Nephron (organoid): ENCODE measurements around the gene CAMK2G.

Experiments used
- H3K27ac Mint-ChIP-seq, 3 experiments: 2 replicates each; pipeline ENCODE4 v1.8.0; 2020; ENCODE audit warnings: mixed read lengths in 3 of 3, mild to moderate bottlenecking in 2 of 3, moderate library complexity in 1 of 3
- H3K27me3 Mint-ChIP-seq: 2 replicates; pipeline ENCODE4 v1.8.0; 2021; ENCODE audit warnings: low read depth, mild to moderate bottlenecking, moderate library complexity, mixed read lengths
- H3K36me3 Mint-ChIP-seq: 2 replicates; pipeline ENCODE4 v1.8.0; 2020; ENCODE audit warnings: low read depth, mixed read lengths
- H3K4me1 Mint-ChIP-seq: 2 replicates; pipeline ENCODE4 v1.8.0; 2020; ENCODE audit warnings: mixed read lengths
- H3K4me3 Mint-ChIP-seq, 3 experiments: 2 replicates each; pipeline ENCODE4 v1.8.0; 2020; ENCODE audit warnings: mild to moderate bottlenecking in 3 of 3, mixed read lengths in 3 of 3, moderate library complexity in 2 of 3
- H3K9me3 Mint-ChIP-seq: 2 replicates; pipeline ENCODE4 v1.8.0; 2020; ENCODE audit warnings: mixed read lengths
- TF ChIP-seq, protein P1 (sequence below), 3 experiments: fragments of 200-600 bp; sonication (generic); IDR thresholded peaks; one replicate each; pipeline ENCODE4 v1.5.0; 2021; ENCODE audit warnings: antibody characterized with exemption in 3 of 3; ENCODE audit not compliant: unreplicated experiment in 3 of 3

The CAMK2G gene

GRCh38 chr10:73867871-73868631 lies 6.3 kb downstream of the CAMK2G start:
- H3K4me1 Mint-ChIP-seq: peaks cover 23% of the 10 kb centered on the region
- TF ChIP-seq, protein P1, sequence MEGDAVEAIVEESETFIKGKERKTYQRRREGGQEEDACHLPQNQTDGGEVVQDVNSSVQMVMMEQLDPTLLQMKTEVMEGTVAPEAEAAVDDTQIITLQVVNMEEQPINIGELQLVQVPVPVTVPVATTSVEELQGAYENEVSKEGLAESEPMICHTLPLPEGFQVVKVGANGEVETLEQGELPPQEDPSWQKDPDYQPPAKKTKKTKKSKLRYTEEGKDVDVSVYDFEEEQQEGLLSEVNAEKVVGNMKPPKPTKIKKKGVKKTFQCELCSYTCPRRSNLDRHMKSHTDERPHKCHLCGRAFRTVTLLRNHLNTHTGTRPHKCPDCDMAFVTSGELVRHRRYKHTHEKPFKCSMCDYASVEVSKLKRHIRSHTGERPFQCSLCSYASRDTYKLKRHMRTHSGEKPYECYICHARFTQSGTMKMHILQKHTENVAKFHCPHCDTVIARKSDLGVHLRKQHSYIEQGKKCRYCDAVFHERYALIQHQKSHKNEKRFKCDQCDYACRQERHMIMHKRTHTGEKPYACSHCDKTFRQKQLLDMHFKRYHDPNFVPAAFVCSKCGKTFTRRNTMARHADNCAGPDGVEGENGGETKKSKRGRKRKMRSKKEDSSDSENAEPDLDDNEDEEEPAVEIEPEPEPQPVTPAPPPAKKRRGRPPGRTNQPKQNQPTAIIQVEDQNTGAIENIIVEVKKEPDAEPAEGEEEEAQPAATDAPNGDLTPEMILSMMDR (IDR thresholded peaks at IDR 0.05; ENCODE audit: unreplicated experiment in 3 of 3): no peak

DNA sequence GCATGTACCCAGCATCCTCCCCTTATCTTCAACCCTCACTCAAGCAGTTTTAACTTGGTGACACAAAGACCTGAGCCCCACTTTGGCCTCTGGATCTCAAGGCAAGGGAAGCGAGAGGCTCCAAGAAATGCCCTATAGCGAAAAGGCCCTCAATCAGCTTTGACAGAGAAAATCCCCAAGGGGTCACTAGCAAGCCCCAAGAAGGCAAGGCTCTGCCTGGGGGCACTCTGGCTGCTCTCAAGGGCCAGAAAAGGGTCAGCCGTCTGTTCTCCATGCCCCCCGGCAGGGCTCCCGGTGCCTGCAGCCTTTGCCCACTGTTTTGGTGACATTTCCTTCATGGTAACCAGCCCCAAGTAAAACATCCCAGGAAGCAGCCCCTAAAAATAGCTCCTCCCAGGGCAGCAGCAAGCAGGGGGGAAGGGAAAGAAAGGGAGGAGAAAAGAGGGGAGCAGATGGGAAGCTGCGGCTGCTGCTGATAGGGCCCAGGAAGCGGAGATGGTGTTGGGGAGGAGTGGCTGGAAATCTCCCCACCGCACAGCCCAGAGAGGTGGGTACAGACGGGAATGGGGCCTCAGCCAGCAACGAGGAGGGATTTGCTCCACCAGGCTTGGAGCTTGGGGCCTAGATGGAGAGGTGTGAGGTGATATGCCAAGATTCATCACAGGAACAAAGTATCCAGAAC lies 7.1 kb downstream of the CAMK2G start:
- no peak overlapping the region for H3K4me3 Mint-ChIP-seq
- H3K4me1 Mint-ChIP-seq: peaks cover 17% of the 10 kb centered on the region
- H3K27me3 Mint-ChIP-seq: no peaks in the 10 kb centered on the region
- peaks cover 23% of the 10 kb centered on the region for H3K36me3 Mint-ChIP-seq
- no peak overlapping the region for H3K27ac Mint-ChIP-seq
- H3K9me3 Mint-ChIP-seq: no peaks in the 10 kb centered on the region
- TF ChIP-seq, protein P1 (IDR thresholded peaks at IDR 0.05; ENCODE audit: unreplicated experiment in 3 of 3): no peak

More at GRCh38 chr10:73867871-73868631, 6.3 kb downstream of the CAMK2G start:
- Mint-ChIP-seq H3K36me3 (peaks cover 27% of the 10 kb centered on the region), H3K9me3 (no peaks in the 10 kb centered on the region), H3K4me3 (no peak overlapping the region), H3K27ac (no peak overlapping the region), H3K27me3 (no peaks in the 10 kb centered on the region)

GRCh38 chr10:73866621-73867020 lies 7.7 kb downstream of the CAMK2G start:
- H3K9me3 Mint-ChIP-seq: no peaks in the 10 kb centered on the region
- peaks cover 23% of the 10 kb centered on the region for H3K36me3 Mint-ChIP-seq
- no peaks in the 10 kb centered on the region for H3K27me3 Mint-ChIP-seq

DNA sequence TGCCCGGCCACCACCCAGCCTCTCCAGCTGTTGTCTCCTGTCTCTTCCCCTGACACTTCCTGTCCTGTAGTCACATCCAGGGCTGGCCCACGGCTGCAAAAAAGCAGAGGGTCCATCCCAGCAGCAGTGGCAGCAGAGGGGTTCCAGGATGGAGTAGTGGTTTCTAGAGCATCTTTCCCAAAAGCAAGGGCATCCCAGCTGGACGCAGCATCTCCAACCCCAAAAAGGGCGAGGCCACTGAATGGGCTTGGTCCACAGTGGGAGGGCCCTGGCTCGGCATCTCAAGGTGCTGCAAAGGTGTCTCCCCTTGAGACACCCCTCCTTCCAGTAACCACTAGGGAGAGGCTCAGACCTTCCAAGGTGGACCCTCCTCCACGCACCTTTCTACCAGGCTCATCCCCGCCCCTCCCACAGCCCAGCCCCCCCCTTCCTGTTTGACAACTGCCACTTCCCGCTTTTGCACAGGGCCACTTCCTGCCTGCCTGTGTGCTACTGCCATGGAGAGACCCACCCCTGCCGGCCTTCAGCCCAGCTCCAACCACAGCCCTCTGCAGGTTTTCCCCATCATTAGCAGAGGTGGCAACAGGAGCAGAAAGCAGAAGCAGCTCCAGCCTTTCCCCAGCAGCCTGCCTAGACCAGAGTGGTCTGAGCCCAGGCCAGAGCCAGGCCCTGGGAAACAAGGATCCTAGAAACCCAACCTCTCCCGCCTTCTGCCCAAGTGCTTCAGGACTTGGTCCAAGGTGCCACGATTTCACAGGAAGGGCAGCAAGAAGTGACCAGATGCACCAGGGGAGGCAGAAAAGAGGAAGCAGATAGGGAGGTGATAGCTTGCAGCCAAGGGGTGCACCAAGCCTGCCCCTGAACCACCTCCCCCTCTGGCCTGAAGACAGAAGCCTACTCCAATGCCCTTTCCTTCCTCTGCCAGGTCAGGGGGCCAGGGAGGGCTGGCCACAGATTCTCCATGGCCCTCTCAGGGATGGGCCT lies 8.6 kb downstream of the CAMK2G start:
- TF ChIP-seq, protein P1 (IDR thresholded peaks at IDR 0.05; ENCODE audit: unreplicated experiment in 3 of 3): no peak
- peaks cover 12% of the 10 kb centered on the region for H3K4me1 Mint-ChIP-seq
- H3K27me3 Mint-ChIP-seq: no peaks in the 10 kb centered on the region
- H3K4me3 Mint-ChIP-seq: no peak overlapping the region
- peaks cover 20% of the 10 kb centered on the region for H3K36me3 Mint-ChIP-seq
- no peak overlapping the region for H3K27ac Mint-ChIP-seq
- H3K9me3 Mint-ChIP-seq: no peaks in the 10 kb centered on the region

More at GRCh38 chr10:73866621-73867020, 7.7 kb downstream of the CAMK2G start:
- Mint-ChIP-seq H3K27ac (no peak overlapping the region), H3K4me3 (no peak overlapping the region), H3K4me1 (peaks cover 12% of the 10 kb centered on the region)
- TF ChIP-seq, protein P1 (IDR thresholded peaks at IDR 0.05; ENCODE audit: unreplicated experiment in 3 of 3): no peak

- Mint-ChIP-seq H3K36me3 (peaks cover 20% of the 10 kb centered on the region), H3K4me1 (peaks cover 12% of the 10 kb centered on the region), H3K27ac (no peak overlapping the region), H3K27me3 (no peaks in the 10 kb centered on the region), H3K4me3 (no peak overlapping the region), H3K9me3 (no peaks in the 10 kb centered on the region)
- TF ChIP-seq, protein P1 (IDR thresholded peaks at IDR 0.05; ENCODE audit: unreplicated experiment in 3 of 3): no peak
Measured at GRCh38 chr10:73865107-73865458, 9.3 kb downstream of the CAMK2G start.
